Fibroblast of gingiva (primary cell): ENCODE measurements around the gene RALB.

Experiments used
- DNase-seq: peaks from one replicate; pipeline ENCODE4 v3.0.0-alpha.2; 2011; ENCODE audit warnings: low read depth

The RALB gene

DNA sequence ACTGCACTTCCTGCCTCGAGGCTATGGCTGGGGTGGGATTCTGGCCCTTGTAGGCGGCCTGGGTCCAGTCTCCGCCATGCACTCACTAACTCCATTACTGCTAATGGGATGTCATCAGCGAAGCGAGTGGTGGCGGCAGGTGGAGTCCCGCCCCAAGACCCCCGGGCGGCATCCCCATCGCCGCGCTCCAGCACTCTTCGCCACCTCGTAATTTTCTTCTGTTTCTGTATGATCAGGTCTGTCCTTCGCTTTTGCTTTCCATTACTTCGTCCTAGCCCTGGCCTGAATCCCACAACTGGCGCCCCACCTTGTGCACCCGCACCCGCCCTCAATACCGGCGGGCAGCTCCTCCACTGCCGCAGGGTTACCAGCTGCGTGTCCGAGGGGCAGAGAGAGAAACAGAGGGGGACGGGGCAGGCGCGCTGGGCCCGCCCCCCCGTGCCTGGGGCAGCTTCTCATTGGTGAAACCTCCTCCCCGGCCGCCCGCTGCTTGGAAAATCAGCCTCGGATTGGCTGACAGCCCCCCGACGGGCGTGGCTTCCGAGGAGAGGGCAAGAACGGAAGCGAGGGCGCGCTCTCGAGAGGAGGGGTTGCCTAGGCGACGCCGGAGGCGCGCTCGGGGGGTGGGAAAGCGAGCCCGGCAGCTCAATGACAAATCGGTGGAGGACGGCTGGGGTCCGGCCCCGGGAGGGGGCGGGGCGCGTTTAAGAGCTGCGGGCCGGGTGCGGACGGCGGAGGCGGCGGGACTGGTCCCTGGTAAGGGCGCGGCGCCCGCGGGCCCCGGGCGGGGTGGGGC is at the start of gene RALB:
TSS of gene RALB (plus strand) at position 628 of the 796 bp plus-strand sequence. CDS start 25,813 bp downstream, outside the sequence.
- DNase-seq, result peak; percentile 99

DNA sequence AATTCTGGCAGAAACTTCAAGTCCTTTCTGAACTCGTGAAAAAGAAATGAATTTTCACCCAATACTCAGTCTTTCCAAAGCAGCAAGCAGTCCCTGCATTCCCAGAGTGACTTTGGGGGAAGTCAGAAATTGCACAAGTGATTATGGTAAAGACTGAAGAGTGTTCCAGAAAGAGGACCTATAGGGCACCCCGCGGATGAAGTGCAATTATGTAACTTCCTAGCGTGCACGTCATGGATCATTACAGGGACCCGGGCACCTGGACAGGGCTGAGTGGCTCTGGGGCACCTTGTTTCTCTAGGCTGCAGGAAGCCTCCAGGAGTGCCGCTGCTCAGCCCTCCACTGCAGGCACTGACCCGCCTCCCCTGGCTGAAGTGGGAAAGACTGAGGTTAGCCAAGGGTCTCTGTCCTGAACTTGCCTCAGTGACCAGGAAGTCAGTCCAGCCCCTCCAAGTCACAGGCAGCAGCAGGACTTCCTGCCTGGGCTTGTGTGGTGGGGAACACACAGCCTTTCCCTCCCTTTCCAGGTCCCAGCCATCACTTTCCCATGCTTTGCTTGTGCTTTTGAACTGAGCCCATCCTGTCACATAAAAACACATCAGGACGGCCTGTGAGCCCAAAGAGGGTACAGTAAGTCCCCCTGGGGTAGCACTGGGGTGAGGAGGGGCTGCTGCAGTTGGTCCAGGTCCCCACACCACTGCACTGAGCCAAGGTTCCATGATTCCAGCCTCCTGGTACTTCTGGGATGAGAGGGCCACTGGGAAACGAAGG is 49.2 kb upstream of the RALB start:
- DNase-seq, result no peak

GRCh38 chr2:120204022-120204405 is 48.6 kb upstream of the RALB start:
- DNase-seq, result no peak

DNA sequence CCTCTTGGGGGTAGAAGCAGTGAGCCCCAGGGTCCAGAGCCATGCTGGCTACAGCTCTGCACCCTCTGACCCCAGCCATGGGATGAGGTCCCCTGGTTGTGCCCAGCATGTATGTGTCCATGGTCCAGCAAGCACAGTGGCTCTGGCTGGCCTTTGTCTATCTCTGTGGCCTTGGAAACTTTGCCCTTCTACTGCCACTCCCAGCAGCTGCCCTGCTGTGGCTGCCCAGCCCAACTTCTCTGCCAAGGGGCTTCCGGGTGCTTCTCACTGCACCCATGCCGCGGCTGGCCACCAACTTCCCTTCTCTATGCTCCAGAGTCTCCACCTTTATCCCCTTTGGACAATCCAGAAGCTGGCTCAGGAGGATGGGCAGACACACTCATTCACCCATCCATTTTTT is 48.2 kb upstream of the RALB start:
- DNase-seq, result no peak

GRCh38 chr2:120204945-120205670 is 47.5 kb upstream of the RALB start:
- no peak for DNase-seq

DNA sequence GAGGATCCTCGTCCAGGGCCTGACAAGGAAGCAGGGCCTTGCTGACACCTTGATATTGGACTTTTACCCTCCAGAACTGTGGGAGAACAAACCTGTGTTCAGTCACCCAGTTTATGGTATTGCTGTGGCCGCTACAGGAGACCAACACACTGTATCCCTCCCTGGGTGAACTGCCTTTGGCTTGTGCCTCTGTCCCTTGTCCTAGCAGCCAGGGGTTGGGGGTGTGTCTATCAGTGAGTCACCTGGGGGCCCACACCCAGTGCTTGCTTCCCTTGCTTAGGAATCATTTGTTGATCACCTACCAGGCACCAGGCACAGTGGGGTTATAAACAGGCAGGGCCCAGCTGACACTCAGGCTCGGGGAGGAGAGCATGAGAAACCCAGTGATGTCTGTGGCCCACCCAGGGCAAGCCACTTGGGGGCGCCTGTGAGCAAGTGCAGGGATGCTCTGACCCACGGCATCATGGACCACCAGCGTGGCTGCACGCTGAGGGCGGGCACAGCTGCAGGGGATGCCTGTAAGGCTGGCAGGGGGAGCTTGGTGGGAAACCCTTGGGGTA is 46.5 kb upstream of the RALB start:
- no peak for DNase-seq

DNA sequence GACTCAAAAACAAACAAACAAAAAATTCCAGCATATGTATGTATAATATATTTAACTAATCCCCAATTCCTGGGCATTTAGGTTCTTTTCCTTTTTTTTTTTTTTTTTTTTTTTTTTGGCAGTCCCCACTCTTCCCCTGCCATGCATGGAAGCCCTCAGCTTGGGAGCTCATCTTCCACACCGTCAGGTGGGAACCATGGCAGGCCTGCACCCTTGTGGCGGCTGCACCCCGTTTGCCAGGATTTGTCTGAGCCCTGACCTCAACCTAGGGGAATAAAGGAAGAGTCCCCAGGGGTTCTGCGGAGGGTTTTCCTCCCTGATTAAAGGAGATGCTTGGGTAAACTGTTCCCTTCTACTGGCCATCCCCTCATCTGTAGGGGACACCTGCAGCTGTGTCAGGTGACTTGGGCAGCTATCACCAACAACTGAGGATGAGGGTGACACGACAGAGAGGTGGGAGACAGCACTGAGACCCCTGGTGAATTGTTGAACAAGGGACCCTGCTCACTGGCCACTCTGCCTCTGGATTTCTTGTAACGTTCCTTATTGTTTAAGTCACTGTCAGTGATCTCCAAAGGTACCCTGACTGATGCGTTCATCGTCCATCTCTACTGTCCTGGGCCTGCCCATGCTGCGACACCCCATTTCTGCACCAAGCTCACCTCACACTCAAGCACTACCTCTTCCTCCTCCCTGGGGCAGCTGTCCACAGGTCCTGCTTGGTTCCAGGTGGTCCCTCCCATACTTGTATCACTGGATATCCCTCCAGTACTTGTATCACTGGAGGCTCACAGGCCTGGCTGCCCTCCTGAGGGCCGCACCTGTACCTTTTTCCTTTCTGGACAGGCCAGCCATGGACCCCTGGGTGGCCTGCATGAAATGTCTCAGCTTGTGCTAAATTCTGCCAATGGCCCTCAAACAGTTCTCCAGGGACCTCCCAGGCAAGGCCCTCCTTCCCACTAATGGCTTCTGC is 44.0 kb upstream of the RALB start:
- no peak for DNase-seq

DNA sequence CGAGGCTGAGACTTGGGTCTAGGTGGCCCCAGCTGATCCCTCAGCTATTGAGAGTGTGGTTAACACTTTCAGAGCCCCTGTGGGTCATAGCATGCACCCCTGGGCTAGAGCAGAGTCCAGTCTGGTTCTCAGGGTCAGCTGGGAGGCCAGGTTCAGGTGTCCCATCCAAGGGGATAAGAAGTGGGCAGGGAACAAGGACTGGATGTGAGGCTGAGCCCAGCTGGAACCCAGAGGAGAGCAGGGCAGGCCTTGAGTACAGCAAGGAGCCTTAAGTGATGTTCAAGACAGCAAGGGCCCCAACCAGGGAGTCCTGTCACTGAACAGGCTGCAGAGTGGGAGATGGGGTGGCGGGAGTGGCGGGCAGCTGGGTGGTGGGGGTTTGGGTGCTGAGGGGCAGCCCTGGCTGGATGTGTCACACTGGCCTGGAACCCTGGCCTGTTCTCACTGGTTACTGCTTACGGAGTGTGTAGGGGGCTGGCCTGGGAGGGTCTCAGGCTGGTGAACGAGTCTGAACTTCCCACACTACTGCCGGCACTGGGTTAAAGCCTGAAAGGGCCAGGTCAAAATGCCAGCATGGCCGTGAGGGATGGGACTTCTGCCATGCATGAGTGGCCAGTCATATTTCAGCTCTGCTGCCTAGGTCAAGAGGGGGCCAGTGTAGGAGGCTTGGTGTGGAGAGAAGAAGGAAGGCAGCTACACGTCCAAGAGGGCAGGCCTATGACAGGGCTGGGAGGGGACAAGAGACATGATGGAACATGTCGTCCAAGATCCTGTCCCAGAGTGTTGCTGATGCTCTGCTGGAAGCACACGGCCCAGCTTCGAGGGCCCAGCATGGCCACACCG is 43.0 kb upstream of the RALB start:
- DNase-seq, result no peak

GRCh38 chr2:120210270-120210693 is 42.4 kb upstream of the RALB start:
- no peak for DNase-seq

- no peak for DNase-seq
Measured at GRCh38 chr2:120218181-120218580, 34.5 kb upstream of the RALB start.

DNA sequence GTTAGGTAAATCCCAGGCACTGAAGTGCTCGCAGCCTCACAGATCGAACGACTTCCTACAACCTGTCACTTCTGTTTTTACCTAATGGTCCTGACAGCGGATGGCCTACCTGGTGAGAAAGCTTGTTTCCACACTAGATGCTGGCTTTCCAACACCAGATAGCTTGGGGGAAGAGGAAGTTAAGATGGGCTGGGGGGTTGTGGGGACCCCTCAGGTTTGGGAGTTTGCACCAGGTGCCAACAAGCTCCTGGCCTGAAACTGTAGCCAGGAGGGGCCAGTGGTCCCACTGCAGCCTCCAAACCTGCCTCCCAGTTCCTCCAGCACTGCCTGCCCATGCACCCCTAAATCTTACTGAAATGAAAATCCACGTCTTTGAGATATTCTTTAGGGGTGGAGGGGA is 33.4 kb upstream of the RALB start:
- no peak for DNase-seq

GRCh38 chr2:120219766-120220165 is 32.9 kb upstream of the RALB start:
- no peak for DNase-seq

GRCh38 chr2:120220756-120221155 is 31.9 kb upstream of the RALB start:
- DNase-seq, result no peak

- no peak for DNase-seq
Measured at GRCh38 chr2:120221616-120222015, 31.0 kb upstream of the RALB start.

GRCh38 chr2:120222186-120223033 is 30.2 kb upstream of the RALB start:
- no peak for DNase-seq

- DNase-seq, result peak; percentile 82
Measured at GRCh38 chr2:120223034-120223912, 29.4 kb upstream of the RALB start, which contains the start of gene TMEM185B. Gene TMEM185B (minus strand): TSS chr2:120223400. CDS start chr2:120222976, 424 bp downstream.

DNA sequence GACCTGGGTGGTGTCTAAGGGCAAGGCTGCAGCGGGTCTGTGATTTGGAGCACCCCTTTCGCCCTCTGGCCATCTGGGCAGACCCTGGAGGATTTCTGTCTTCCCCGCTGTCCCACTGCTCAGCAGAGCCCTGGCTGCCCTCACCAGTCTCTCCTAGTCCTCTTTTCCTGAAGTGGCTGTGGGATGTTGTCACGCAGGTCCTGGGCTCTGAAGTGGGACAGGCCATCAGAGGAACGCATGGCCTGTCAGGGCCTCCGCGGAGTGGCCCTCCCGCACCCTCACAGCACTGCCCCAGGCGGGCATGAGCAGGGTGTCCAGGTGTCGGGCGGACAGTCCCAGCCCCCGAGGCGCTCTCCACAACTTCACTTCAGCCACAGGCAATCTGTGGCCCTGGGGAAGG is 28.4 kb upstream of the RALB start:
- DNase-seq, result no peak
